T-helper 2 cell treated with Interferon-gamma antibody and Interleukin-4, amounts not matched to agents 5 μg/mL and 100 μg/mL, for 36 hours (primary cell): ENCODE results near the gene BANP.
"Not testable (repeated sequence)": the region's sequence is repeated elsewhere in the genome, so short reads cannot be mapped to it uniquely, and the experiment has no call there.

Experiments used
- DNase-seq: peaks from one replicate; pipeline ENCODE4 v3.0.0; 2021; ENCODE audit warnings: low spot score
- H3K27ac Mint-ChIP-seq: one replicate; pipeline ENCODE4 v1.8.0; 2021; ENCODE audit warnings: mild to moderate bottlenecking, mixed read lengths
- H3K27me3 Mint-ChIP-seq: one replicate; pipeline ENCODE4 v1.8.0; 2021; ENCODE audit warnings: low read depth, mixed read lengths
- H3K36me3 Mint-ChIP-seq: one replicate; pipeline ENCODE4 v1.8.0; 2021; ENCODE audit warnings: low read depth, mixed read lengths
- H3K4me1 Mint-ChIP-seq: one replicate; pipeline ENCODE4 v1.8.0; 2021; ENCODE audit warnings: low read depth, mixed read lengths
- H3K4me3 Mint-ChIP-seq: one replicate; pipeline ENCODE4 v1.8.0; 2022; ENCODE audit warnings: mild to moderate bottlenecking, moderate library complexity, mixed read lengths
- H3K9me3 Mint-ChIP-seq: one replicate; pipeline ENCODE4 v1.8.0; 2021; ENCODE audit warnings: mixed read lengths

Gene BANP

GRCh38 chr16:88078111-88078775 lies 127.0 kb downstream of the BANP start:
- no peaks in the 10 kb centered on the region for H3K27me3 Mint-ChIP-seq
- H3K4me1 Mint-ChIP-seq = no peaks in the 10 kb centered on the region
- no peaks in the 10 kb centered on the region for H3K9me3 Mint-ChIP-seq
- H3K36me3 Mint-ChIP-seq = peaks cover 4% of the 10 kb centered on the region
- H3K4me3 Mint-ChIP-seq = no peak overlapping the region
- no peak for DNase-seq
- no peak overlapping the region for H3K27ac Mint-ChIP-seq

GRCh38 chr16:88083582-88083981 lies 132.3 kb downstream of the BANP start:
- Mint-ChIP-seq H3K27me3 (no peaks in the 10 kb centered on the region), H3K27ac (no peak overlapping the region), H3K4me3 (no peak overlapping the region), H3K4me1 (no peaks in the 10 kb centered on the region), H3K9me3 (no peaks in the 10 kb centered on the region), H3K36me3 (peaks cover under 1% of the 10 kb centered on the region)
- no peak for DNase-seq

GRCh38 chr16:88084881-88085280 lies 133.6 kb downstream of the BANP start:
- H3K9me3 Mint-ChIP-seq = no peaks in the 10 kb centered on the region

GRCh38 chr16:88086571-88087516 lies 135.6 kb downstream of the BANP start:
- DNase-seq = no peak
- H3K4me1 Mint-ChIP-seq = no peaks in the 10 kb centered on the region
- H3K27ac Mint-ChIP-seq = no peak overlapping the region
- no peaks in the 10 kb centered on the region for H3K27me3 Mint-ChIP-seq
- H3K9me3 Mint-ChIP-seq = no peaks in the 10 kb centered on the region
- H3K4me3 Mint-ChIP-seq = no peak overlapping the region
- no peaks in the 10 kb centered on the region for H3K36me3 Mint-ChIP-seq

More at GRCh38 chr16:88084881-88085280, 133.6 kb downstream of the BANP start:
- DNase-seq = no peak
- Mint-ChIP-seq H3K36me3 (no peaks in the 10 kb centered on the region), H3K27me3 (no peaks in the 10 kb centered on the region), H3K4me3 (no peak overlapping the region), H3K27ac (no peak overlapping the region), H3K4me1 (no peaks in the 10 kb centered on the region)

GRCh38 chr16:88087517-88087877 lies 136.3 kb downstream of the BANP start:
- H3K4me3 Mint-ChIP-seq = no peak overlapping the region
- no peaks in the 10 kb centered on the region for H3K36me3 Mint-ChIP-seq

GRCh38 chr16:88088161-88088581 lies 136.9 kb downstream of the BANP start:
- no peaks in the 10 kb centered on the region for H3K9me3 Mint-ChIP-seq
- H3K27ac Mint-ChIP-seq = no peak overlapping the region
- no peak overlapping the region for H3K4me3 Mint-ChIP-seq
- DNase-seq = no peak
- no peaks in the 10 kb centered on the region for H3K36me3 Mint-ChIP-seq
- no peaks in the 10 kb centered on the region for H3K27me3 Mint-ChIP-seq
- no peaks in the 10 kb centered on the region for H3K4me1 Mint-ChIP-seq

More at GRCh38 chr16:88087517-88087877, 136.3 kb downstream of the BANP start:
- Mint-ChIP-seq H3K9me3 (no peaks in the 10 kb centered on the region), H3K27me3 (no peaks in the 10 kb centered on the region), H3K4me1 (no peaks in the 10 kb centered on the region), H3K27ac (no peak overlapping the region)
- no peak for DNase-seq

GRCh38 chr16:88088611-88089010 lies 137.4 kb downstream of the BANP start:
- not testable (repeated sequence) for H3K27ac Mint-ChIP-seq, H3K27me3 Mint-ChIP-seq, DNase-seq, H3K4me1 Mint-ChIP-seq, H3K4me3 Mint-ChIP-seq, H3K9me3 Mint-ChIP-seq, H3K36me3 Mint-ChIP-seq

- H3K4me1 Mint-ChIP-seq, H3K4me3 Mint-ChIP-seq, H3K27me3 Mint-ChIP-seq, H3K9me3 Mint-ChIP-seq, H3K27ac Mint-ChIP-seq, DNase-seq, H3K36me3 Mint-ChIP-seq: not testable (repeated sequence)
These were observed 137.8 kb downstream of the BANP start for GRCh38 chr16:88089071-88089470.

- H3K27ac Mint-ChIP-seq, DNase-seq, H3K9me3 Mint-ChIP-seq, H3K4me1 Mint-ChIP-seq, H3K36me3 Mint-ChIP-seq, H3K4me3 Mint-ChIP-seq, H3K27me3 Mint-ChIP-seq: not testable (repeated sequence)
These were observed 138.6 kb downstream of the BANP start for GRCh38 chr16:88089632-88090376.

- not testable (repeated sequence) for H3K4me3 Mint-ChIP-seq, DNase-seq, H3K27ac Mint-ChIP-seq, H3K4me1 Mint-ChIP-seq, H3K9me3 Mint-ChIP-seq, H3K27me3 Mint-ChIP-seq, H3K36me3 Mint-ChIP-seq
These were observed 139.3 kb downstream of the BANP start for GRCh38 chr16:88090377-88091175.

GRCh38 chr16:88091221-88091971 lies 140.2 kb downstream of the BANP start:
- not testable (repeated sequence) for H3K4me3 Mint-ChIP-seq, H3K4me1 Mint-ChIP-seq, H3K27ac Mint-ChIP-seq, H3K9me3 Mint-ChIP-seq, DNase-seq, H3K36me3 Mint-ChIP-seq, H3K27me3 Mint-ChIP-seq

- H3K4me1 Mint-ChIP-seq, H3K27me3 Mint-ChIP-seq, H3K36me3 Mint-ChIP-seq, H3K27ac Mint-ChIP-seq, H3K4me3 Mint-ChIP-seq, DNase-seq: not testable (repeated sequence)
- H3K9me3 Mint-ChIP-seq = peaks cover 14% of the 10 kb centered on the region
These were observed 140.7 kb downstream of the BANP start for GRCh38 chr16:88091972-88092302.
